ENCODE results near the gene OXER1. TPM values are rescaled to one million over a fixed set of nuclear protein-coding genes. Genes with fewer than 3 reads are reported as not detected.

The OXER1 gene
- total and polyA plus RNA-seq, 2 experiments from 2014 or later: not detected

- H3K9me3 ChIP-seq (ENCODE audit: low read depth): no peaks in the 10 kb centered on the region
- no peaks in the 10 kb centered on the region for H3K79me2 ChIP-seq (ENCODE audit: insufficient read depth)
- TF ChIP-seq EZH2phosphoT487 (IDR thresholded peaks at IDR 0.05; ENCODE audit: insufficient read depth, low read depth): no peak
- TF ChIP-seq EZH2 (IDR thresholded peaks at IDR 0.05; ENCODE audit: insufficient read depth, poor library complexity, severe bottlenecking): no peak
- no peaks in the 10 kb centered on the region for H3K27me3 ChIP-seq (replicated peaks; ENCODE audit: insufficient read depth)
- no peaks in the 10 kb centered on the region for H4K20me1 ChIP-seq (ENCODE audit: insufficient read depth)
- WGBS, 2 experiments (ENCODE audit: low coverage in 1 of 2, low lambda C conversion rate in 2 of 2, missing lambda C conversion rate in 2 of 2): 85 to 90% methylated on average over 5 of the region's 5 CpGs
- no peaks in the 10 kb centered on the region for H3K9me2 ChIP-seq (ENCODE audit: insufficient read depth)
- in situ Hi-C loops (cut with MboI): no loop called here
- H3K4me2 ChIP-seq (ENCODE audit: unreplicated experiment): no peak overlapping the region
- H3K4me1 ChIP-seq (ENCODE audit: insufficient read depth): no peaks in the 10 kb centered on the region
- DNase-seq: no peak
- H3K9ac ChIP-seq: no peak overlapping the region
- H3F3A ChIP-seq (ENCODE audit: insufficient read depth): no peaks in the 10 kb centered on the region
- H2AFZ ChIP-seq: no peak overlapping the region
- no peak overlapping the region for H3K4me3 ChIP-seq
- no peaks in the 10 kb centered on the region for H3K36me3 ChIP-seq (ENCODE audit: low read depth)
- H3K27ac ChIP-seq: no peak overlapping the region
These were observed 1.8 kb downstream of the OXER1 start for GRCh38 chr2:42762155-42762554.

GRCh38 chr2:42761554-42761953, 2.4 kb downstream of the OXER1 start:
- WGBS, 2 experiments (ENCODE audit: low coverage in 1 of 2, low lambda C conversion rate in 2 of 2, missing lambda C conversion rate in 2 of 2): 89 to 90% methylated on average over 8 to 9 of the region's 9 CpGs
- no peaks in the 10 kb centered on the region for H3K79me2 ChIP-seq (ENCODE audit: insufficient read depth)
- H3K27me3 ChIP-seq (replicated peaks; ENCODE audit: insufficient read depth): no peaks in the 10 kb centered on the region
- in situ Hi-C loops (cut with MboI): no loop called here
- H3K4me3 ChIP-seq: no peak overlapping the region
- H3K9me3 ChIP-seq (ENCODE audit: low read depth): no peaks in the 10 kb centered on the region
- no peaks in the 10 kb centered on the region for H4K20me1 ChIP-seq (ENCODE audit: insufficient read depth)
- H3K9me2 ChIP-seq (ENCODE audit: insufficient read depth): no peaks in the 10 kb centered on the region
- no peak overlapping the region for H2AFZ ChIP-seq
- H3K4me2 ChIP-seq (ENCODE audit: unreplicated experiment): no peak overlapping the region
- DNase-seq: no peak
- H3K27ac ChIP-seq: no peak overlapping the region
- H3K36me3 ChIP-seq (ENCODE audit: low read depth): no peaks in the 10 kb centered on the region
- H3F3A ChIP-seq (ENCODE audit: insufficient read depth): no peaks in the 10 kb centered on the region
- H3K4me1 ChIP-seq (ENCODE audit: insufficient read depth): no peaks in the 10 kb centered on the region
- no peak overlapping the region for H3K9ac ChIP-seq
- TF ChIP-seq EZH2phosphoT487 (IDR thresholded peaks at IDR 0.05; ENCODE audit: insufficient read depth, low read depth): no peak
- no peak for TF ChIP-seq EZH2 (IDR thresholded peaks at IDR 0.05; ENCODE audit: insufficient read depth, poor library complexity, severe bottlenecking)

DNA sequence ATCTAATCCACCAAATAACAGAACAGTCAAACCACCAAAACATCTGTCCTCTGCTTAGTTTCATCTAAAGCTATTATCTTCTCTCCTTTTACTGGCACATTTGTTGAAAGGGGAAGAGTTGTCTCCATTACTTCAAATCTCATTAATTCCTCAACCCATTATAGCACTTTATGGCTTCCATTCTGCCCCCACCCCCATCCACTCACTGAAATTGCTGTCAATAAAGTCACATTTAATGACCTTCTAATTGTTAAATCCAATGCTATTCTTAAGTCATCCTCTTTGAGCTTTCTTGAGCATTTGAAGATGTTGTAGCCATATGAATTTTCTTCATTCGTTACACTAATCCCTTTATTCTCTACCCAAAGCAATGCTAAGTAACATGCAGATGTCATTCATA, 5.2 kb downstream of the OXER1 start:
- no peak for DNase-seq
- no peak overlapping the region for H3K4me2 ChIP-seq (ENCODE audit: unreplicated experiment)
- WGBS, 2 experiments (ENCODE audit: low coverage in 1 of 2, low lambda C conversion rate in 2 of 2, missing lambda C conversion rate in 2 of 2): 95 to 100% methylated on average over 1 of the region's 1 CpG
- in situ Hi-C loops (cut with MboI): no loop called here
- no peaks in the 10 kb centered on the region for H3K79me2 ChIP-seq (ENCODE audit: insufficient read depth)
- H3K9me3 ChIP-seq (ENCODE audit: low read depth): no peaks in the 10 kb centered on the region
- H3F3A ChIP-seq (ENCODE audit: insufficient read depth): peaks cover 13% of the 10 kb centered on the region; the same call in 1 of the 2 replicates
- no peak overlapping the region for H3K27ac ChIP-seq
- no peaks in the 10 kb centered on the region for H3K9me2 ChIP-seq (ENCODE audit: insufficient read depth)
- no peak overlapping the region for H3K9ac ChIP-seq
- no peaks in the 10 kb centered on the region for H4K20me1 ChIP-seq (ENCODE audit: insufficient read depth)
- H3K4me1 ChIP-seq (ENCODE audit: insufficient read depth): peaks cover 21% of the 10 kb centered on the region
- TF ChIP-seq EZH2phosphoT487 (IDR thresholded peaks at IDR 0.05; ENCODE audit: insufficient read depth, low read depth): no peak
- TF ChIP-seq EZH2 (IDR thresholded peaks at IDR 0.05; ENCODE audit: insufficient read depth, poor library complexity, severe bottlenecking): no peak
- H2AFZ ChIP-seq: no peak overlapping the region
- H3K36me3 ChIP-seq (ENCODE audit: low read depth): no peaks in the 10 kb centered on the region
- no peak overlapping the region for H3K4me3 ChIP-seq
- H3K27me3 ChIP-seq (replicated peaks; ENCODE audit: insufficient read depth): no peaks in the 10 kb centered on the region

DNA sequence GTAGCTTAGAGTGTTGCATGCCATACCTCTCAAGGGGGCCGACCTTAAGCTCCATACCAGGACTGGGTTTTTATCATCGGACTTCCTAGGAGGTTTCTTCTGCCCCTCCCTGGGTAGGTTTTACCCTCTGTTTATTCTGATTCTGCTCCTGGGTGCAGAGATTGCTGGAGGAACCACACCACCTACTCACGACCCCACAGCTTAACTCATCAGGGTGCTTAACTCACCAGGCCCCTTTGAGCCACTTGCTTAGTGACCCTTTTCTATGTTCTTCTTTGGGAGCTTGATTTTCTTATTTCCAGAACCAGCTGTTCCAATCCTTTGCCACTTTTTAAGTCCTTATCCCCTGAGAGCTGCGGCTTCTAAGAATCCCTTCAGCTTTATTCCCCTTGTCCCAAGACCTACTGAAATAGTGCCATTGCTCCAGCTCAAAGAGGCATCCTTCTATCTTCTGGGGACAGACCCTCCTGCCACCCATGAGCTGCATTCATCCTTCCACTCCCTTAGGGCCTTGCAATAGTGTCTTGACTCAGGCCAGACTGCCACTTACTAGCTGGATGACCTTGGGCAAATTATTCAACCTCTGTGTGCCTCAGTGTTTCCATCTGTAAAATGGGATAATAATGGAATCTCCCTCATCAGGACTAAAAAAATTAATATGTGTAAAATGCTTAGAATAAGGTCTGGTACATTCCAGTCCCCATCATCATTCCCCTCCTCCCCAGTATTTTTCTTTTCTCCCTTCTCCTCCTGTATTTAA, 5.8 kb downstream of the OXER1 start:
- Histone ChIP-seq H4K20me1 (ENCODE audit: insufficient read depth) (no peaks in the 10 kb centered on the region), H2AFZ (no peak overlapping the region), H3K79me2 (ENCODE audit: insufficient read depth) (no peaks in the 10 kb centered on the region), H3F3A (ENCODE audit: insufficient read depth) (peaks cover 13% of the 10 kb centered on the region; the same call in 1 of the 2 replicates), H3K4me1 (ENCODE audit: insufficient read depth) (peaks cover 23% of the 10 kb centered on the region), H3K9me3 (ENCODE audit: low read depth) (no peaks in the 10 kb centered on the region), H3K4me3 (no peak overlapping the region), H3K4me2 (ENCODE audit: unreplicated experiment) (no peak overlapping the region), H3K9me2 (ENCODE audit: insufficient read depth) (no peaks in the 10 kb centered on the region), H3K36me3 (ENCODE audit: low read depth) (no peaks in the 10 kb centered on the region), H3K9ac (no peak overlapping the region), H3K27me3 (replicated peaks; ENCODE audit: insufficient read depth) (no peaks in the 10 kb centered on the region), H3K27ac (no peak overlapping the region)
- in situ Hi-C loops (cut with MboI): no loop called here
- TF ChIP-seq EZH2phosphoT487 (IDR thresholded peaks at IDR 0.05; ENCODE audit: insufficient read depth, low read depth) (no peak), EZH2 (IDR thresholded peaks at IDR 0.05; ENCODE audit: insufficient read depth, poor library complexity, severe bottlenecking) (no peak)
- no peak for DNase-seq
- 85 to 90% methylated on average over 4 of the region's 4 CpGs for WGBS, 2 experiments (ENCODE audit: low coverage in 1 of 2, low lambda C conversion rate in 2 of 2, missing lambda C conversion rate in 2 of 2)

Measured in GM23248 (cell line).